CD14-positive monocyte (primary cell): ENCODE results near the gene FAM136A. TPM values are rescaled to one million over a fixed set of nuclear protein-coding genes. Genes with fewer than 3 reads are reported as not detected.

Experiments used
- DNase-seq, 3 donors: peaks; one replicate each; pipeline ENCODE4 v3.0.0-alpha.2; 2011 to 2022
- H2AFZ ChIP-seq: 2 replicates; pipeline ENCODE4 v1.6.0; 2012; ENCODE audit warnings: mild to moderate bottlenecking, low read depth, low read length, inconsistent platforms; ENCODE audit not compliant: insufficient read depth, poor library complexity, severe bottlenecking
- H3K27ac ChIP-seq, 2 donors: 1 replicate in 1 of 2; 2 replicates in 1 of 2; pipeline ENCODE4 v1.5.1; 2012 to 2013; ENCODE audit warnings: low read length in 2 of 2, control low read depth in 1 of 2, inconsistent platforms in 1 of 2, low read depth in 1 of 2, mild to moderate bottlenecking in 1 of 2
- H3K27me3 ChIP-seq, 2 donors: one replicate each; pipeline versions ENCODE4 v1.6.0 to v1.6.1; 2011 to 2013; ENCODE audit warnings: low read length in 2 of 2; ENCODE audit not compliant: control insufficient read depth in 2 of 2, insufficient read depth in 2 of 2
- H3K36me3 ChIP-seq, 2 donors: replicated peaks in 1 of 2; 1 replicate in 1 of 2; 2 replicates in 1 of 2; pipeline versions ENCODE4 v1.5.1 to v1.6.1; 2012 to 2013; ENCODE audit warnings: low read length in 2 of 2, control low read depth in 1 of 2, inconsistent platforms in 1 of 2, mild to moderate bottlenecking in 1 of 2; ENCODE audit not compliant: insufficient read depth in 2 of 2, control insufficient read depth in 1 of 2
- H3K4me1 ChIP-seq, 2 donors: 1 replicate in 1 of 2; 2 replicates in 1 of 2; pipeline versions ENCODE4 v1.5.1 to v1.6.1; 2012 to 2013; ENCODE audit warnings: low read length in 2 of 2, control low read depth in 1 of 2, inconsistent platforms in 1 of 2, mild to moderate bottlenecking in 1 of 2, moderate library complexity in 1 of 2; ENCODE audit not compliant: insufficient read depth in 2 of 2, control insufficient read depth in 1 of 2
- H3K4me2 ChIP-seq: replicated peaks from 2 replicates; pipeline ENCODE3; 2012; ENCODE audit warnings: low read length, moderate library complexity, mild to moderate bottlenecking; ENCODE audit not compliant: poor library complexity, severe bottlenecking; ENCODE audit errors: extremely low read depth
- H3K4me3 ChIP-seq, 3 experiments: fragments of 200-600 bp in 1 of 3; sonication (generic) in 1 of 3; replicated peaks in 1 of 3; 1 replicate in 2 of 3; 2 replicates in 1 of 3; pipeline ENCODE4 v1.5.1; 2011 to 2013; ENCODE audit warnings: low read length in 3 of 3, mild to moderate bottlenecking in 3 of 3, control low read depth in 2 of 3, low read depth in 2 of 3, inconsistent platforms in 1 of 3, moderate library complexity in 1 of 3
- H3K79me2 ChIP-seq: 2 replicates; pipeline ENCODE4 v1.6.0; 2012; ENCODE audit warnings: mild to moderate bottlenecking, control low read depth, inconsistent platforms, low read length, moderate library complexity; ENCODE audit not compliant: insufficient read depth
- H3K9ac ChIP-seq: 2 replicates; pipeline ENCODE4 v1.6.0; 2017; ENCODE audit warnings: low read length, mild to moderate bottlenecking; ENCODE audit not compliant: insufficient read depth, poor library complexity, severe bottlenecking
- H3K9me3 ChIP-seq, 2 donors: replicated peaks in 1 of 2; 1 replicate in 1 of 2; 2 replicates in 1 of 2; pipeline versions ENCODE4 v1.5.1 to v1.6.1; 2012 to 2013; ENCODE audit warnings: low read length in 2 of 2, control low read depth in 1 of 2; ENCODE audit not compliant: control insufficient read depth in 1 of 2, insufficient read depth in 1 of 2
- H4K20me1 ChIP-seq: 2 replicates; pipeline ENCODE4 v1.6.0; 2012; ENCODE audit warnings: mild to moderate bottlenecking, low read length, control low read depth, moderate library complexity; ENCODE audit not compliant: insufficient read depth
- H3K27ac Mint-ChIP-seq, 7 donors: one replicate each; pipeline ENCODE4 v1.8.0; 2020; ENCODE audit warnings: mild to moderate bottlenecking in 7 of 7, mixed read lengths in 7 of 7, moderate library complexity in 6 of 7, inconsistent platforms in 2 of 7
- H3K27me3 Mint-ChIP-seq, 3 donors: one replicate each; pipeline ENCODE4 v1.8.0; 2021 to 2022; ENCODE audit warnings: low read depth in 3 of 3, mild to moderate bottlenecking in 3 of 3, mixed read lengths in 3 of 3, moderate library complexity in 3 of 3, inconsistent platforms in 1 of 3
- H3K36me3 Mint-ChIP-seq, 2 donors: one replicate each; pipeline ENCODE4 v1.8.0; 2020; ENCODE audit warnings: mixed read lengths in 2 of 2, inconsistent platforms in 1 of 2, mild to moderate bottlenecking in 1 of 2
- H3K4me1 Mint-ChIP-seq: one replicate; pipeline ENCODE4 v1.8.0; 2020; ENCODE audit warnings: mild to moderate bottlenecking, mixed read lengths
- H3K4me3 Mint-ChIP-seq, 2 donors: one replicate each; pipeline ENCODE4 v1.8.0; 2020; ENCODE audit warnings: mild to moderate bottlenecking in 2 of 2, mixed read lengths in 2 of 2, moderate library complexity in 1 of 2
- H3K9me3 Mint-ChIP-seq, 7 donors: one replicate each; pipeline ENCODE4 v1.8.0; 2020 to 2022; ENCODE audit warnings: mixed read lengths in 7 of 7, mild to moderate bottlenecking in 6 of 7, moderate library complexity in 6 of 7, inconsistent platforms in 2 of 7
- WGBS: methylation state at CpG from one replicate; pipeline ENCODE4 v1.1.5; 2013; ENCODE audit warnings: missing lambda C conversion rate; ENCODE audit not compliant: insufficient coverage; 5-methylcytosine and 5-hydroxymethylcytosine counted together
- intact Hi-C, 2 donors: fragments of 100-400 bp; cut with micrococcal nuclease; formaldehyde crosslinking; loops; one replicate each; pipeline versions ENCODE4 v1.15.0 to v1.15.1; 2023
- polyA plus RNA-seq, 3 donors: library from polyadenylated mRNA; depleted of rRNA in 1 of 3; unstranded in 2 of 3; stranded (reverse) in 1 of 3; fragments of 300-500 nt in 2 of 3; fragments of >200 nt in 1 of 3; fragmentation: Illumina TruSeq in 2 of 3; gene quantifications; 1 replicate in 2 of 3; 2 replicates in 1 of 3; pipeline ENCODE4 v1.2.3, GENCODE V29; 2012 to 2021
- small RNA-seq: library from RNA; depleted of rRNA; stranded (forward); fragments of <200 nt; gene quantifications from one replicate; pipeline ENCODE3, GENCODE V24; 2012; ENCODE audit warnings: low read depth; ENCODE audit not compliant: insufficient read length
- TF ChIP-seq, protein P1 (sequence below): fragments of 200-600 bp; IDR thresholded peaks from one replicate; pipeline ENCODE4 v1.8.0; 2022; ENCODE audit warnings: antibody characterized with exemption, mild to moderate bottlenecking

FAM136A gene
- polyA plus RNA-seq, 3 donors, result 26.1 to 31.8 (median 30.1) TPM

DNA sequence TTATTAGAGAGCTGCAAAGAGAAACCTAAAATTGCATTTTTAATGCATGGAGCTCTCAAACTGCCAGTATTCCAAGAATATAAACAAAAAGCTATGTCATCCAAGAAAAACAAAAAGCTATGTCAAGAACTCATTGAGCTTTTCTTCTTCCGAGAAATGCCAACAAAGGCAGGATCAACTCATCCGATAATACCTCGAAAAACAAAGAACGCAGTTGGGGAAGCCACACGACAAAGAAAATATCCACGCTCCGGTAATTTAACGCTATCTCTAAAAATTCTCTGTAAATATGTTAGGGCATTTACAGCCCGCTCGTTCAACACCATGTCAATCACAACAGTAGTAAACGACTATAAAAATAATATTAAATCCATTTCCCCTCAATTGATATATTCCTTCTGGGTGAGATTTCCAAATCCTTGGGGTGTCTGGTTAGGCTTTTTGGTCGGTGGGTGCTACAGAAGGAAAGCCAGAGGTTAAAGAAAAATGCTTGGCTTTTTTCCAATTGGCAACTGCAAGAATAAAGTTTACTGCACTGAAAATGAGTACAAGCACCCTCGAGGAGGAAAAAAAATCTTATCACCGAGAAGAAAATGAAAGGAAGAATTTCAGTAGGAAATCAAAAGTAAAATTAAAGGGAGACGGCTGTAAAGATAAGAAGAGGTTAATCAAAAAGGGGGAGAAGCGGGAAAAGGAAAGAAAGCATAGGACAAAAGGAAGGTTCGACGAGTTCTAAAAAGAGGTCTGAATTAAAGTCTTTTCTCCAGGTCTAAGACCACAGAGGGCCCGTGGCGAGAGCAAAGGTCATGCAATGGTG is 54.3 kb downstream of the FAM136A start:
- Mint-ChIP-seq H3K4me1 (peaks cover 31% of the 10 kb centered on the region), H3K9me3 (no peaks in the 10 kb centered on the region), H3K27ac (peak overlapping the region; percentile 95 to 99 (median 98)), H3K36me3 (peaks cover 5 to 9% of the 10 kb centered on the region in 2 donors), H3K4me3 (peak overlapping the region; percentile 97 to 100), H3K27me3 (peaks cover 0 to 3% (median 0%) of the 10 kb centered on the region in 3 donors)
- Histone ChIP-seq H2AFZ (peak overlapping the region; percentile 94), H3K4me2 (peak overlapping the region; percentile 91), H4K20me1 (peaks cover 30% of the 10 kb centered on the region), H3K9me3 (no peaks in the 10 kb centered on the region), H3K9ac (peak overlapping the region; percentile 91), H3K79me2 (peaks cover 58% of the 10 kb centered on the region), H3K4me1 (peaks cover 16 to 22% of the 10 kb centered on the region in 2 donors), H3K27me3 (no peaks in the 10 kb centered on the region), H3K27ac (peak overlapping the region; percentile 95 to 98), H3K36me3 (peaks cover 0 to 5% of the 10 kb centered on the region in 2 donors), H3K4me3 (peak overlapping the region; percentile 80 to 99 (median 97))
- 0% methylated on average over 10 of the region's 20 CpGs for WGBS
- TF ChIP-seq, protein P1, sequence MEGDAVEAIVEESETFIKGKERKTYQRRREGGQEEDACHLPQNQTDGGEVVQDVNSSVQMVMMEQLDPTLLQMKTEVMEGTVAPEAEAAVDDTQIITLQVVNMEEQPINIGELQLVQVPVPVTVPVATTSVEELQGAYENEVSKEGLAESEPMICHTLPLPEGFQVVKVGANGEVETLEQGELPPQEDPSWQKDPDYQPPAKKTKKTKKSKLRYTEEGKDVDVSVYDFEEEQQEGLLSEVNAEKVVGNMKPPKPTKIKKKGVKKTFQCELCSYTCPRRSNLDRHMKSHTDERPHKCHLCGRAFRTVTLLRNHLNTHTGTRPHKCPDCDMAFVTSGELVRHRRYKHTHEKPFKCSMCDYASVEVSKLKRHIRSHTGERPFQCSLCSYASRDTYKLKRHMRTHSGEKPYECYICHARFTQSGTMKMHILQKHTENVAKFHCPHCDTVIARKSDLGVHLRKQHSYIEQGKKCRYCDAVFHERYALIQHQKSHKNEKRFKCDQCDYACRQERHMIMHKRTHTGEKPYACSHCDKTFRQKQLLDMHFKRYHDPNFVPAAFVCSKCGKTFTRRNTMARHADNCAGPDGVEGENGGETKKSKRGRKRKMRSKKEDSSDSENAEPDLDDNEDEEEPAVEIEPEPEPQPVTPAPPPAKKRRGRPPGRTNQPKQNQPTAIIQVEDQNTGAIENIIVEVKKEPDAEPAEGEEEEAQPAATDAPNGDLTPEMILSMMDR, result no peak
- DNase-seq, result no peak
- intact Hi-C loops, result loop anchor here (2.0 to 10.0 kb wide), 3 partner anchors 45 to 343 kb away; partner anchors contain the start of gene SNRPG (in 2 of the 2)

Small RNA genes lying within 50 kb of the gene (small RNA-seq; reads per million reads assigned to genes)
- gene AC016700.2, result not detected
- not detected for gene MIR1285-2

Other genes starting within 250 kb of the FAM136A start
- gene PCBP1, start 214.6 kb downstream of the FAM136A start, polyA plus RNA-seq, result 100 to 1,000 TPM; 178 to 299 (median 194) TPM
- 1 to 10 TPM; 3.0 to 5.5 (median 4.0) TPM for gene C2orf42, start 111.0 kb downstream of the FAM136A start, polyA plus RNA-seq
- 10 to 100 TPM; 47.0 to 61.9 (median 48.7) TPM for gene TIA1, start 53.4 kb downstream of the FAM136A start, polyA plus RNA-seq
- 10 to 100 TPM in 2 of 3 donors, 1 to 10 TPM in 1; 2.8 to 16.5 (median 10.8) TPM for gene PCYOX1, start 43.9 kb downstream of the FAM136A start, polyA plus RNA-seq
- 100 to 1,000 TPM in 2 of 3 donors, 10 to 100 TPM in 1; 49.0 to 233 (median 214) TPM for gene SNRPG, start 8.3 kb downstream of the FAM136A start, polyA plus RNA-seq